ENCODE measurements around the gene SAA2. TPM values are rescaled to one million over a fixed set of nuclear protein-coding genes. Genes with fewer than 3 reads are reported as not detected.
"Not testable (repeated sequence)": the region's sequence is repeated elsewhere in the genome, so short reads cannot be mapped to it uniquely, and the experiment has no call there.

The SAA2 gene
- total RNA-seq (2014; rRNA removed; shearing (Covaris generic)), result not detected in 2 replicates

- Histone ChIP-seq H3K4me3 (no peak within 1 kb of the TSS), H3K9me3 (replicated peaks) (no peaks in the 10 kb centered on the region), H3K27me3 (peaks cover 7% of the 10 kb centered on the region; the same call in 1 of the 2 replicates), H3K4me1 (no peaks in the 10 kb centered on the region), H3K36me3 (no peaks in the 10 kb centered on the region), H3K27ac (no peak within 1 kb of the TSS)
- DNase-seq, result no peak
Measured at GRCh38 chr11:18248561-18248960, at the start of gene SAA2. Gene SAA2 (minus strand): TSS chr11:18248668. CDS start chr11:18248011, 657 bp downstream.

GRCh38 chr11:18295316-18295715, 46.8 kb upstream of the SAA2 start:
- Histone ChIP-seq H3K4me1 (no peaks in the 10 kb centered on the region), H3K27me3 (no peaks in the 10 kb centered on the region), H3K27ac (no peak overlapping the region), H3K4me3 (no peak overlapping the region), H3K9me3 (replicated peaks) (no peaks in the 10 kb centered on the region), H3K36me3 (peaks cover 84% of the 10 kb centered on the region)
- no peak for DNase-seq

DNA sequence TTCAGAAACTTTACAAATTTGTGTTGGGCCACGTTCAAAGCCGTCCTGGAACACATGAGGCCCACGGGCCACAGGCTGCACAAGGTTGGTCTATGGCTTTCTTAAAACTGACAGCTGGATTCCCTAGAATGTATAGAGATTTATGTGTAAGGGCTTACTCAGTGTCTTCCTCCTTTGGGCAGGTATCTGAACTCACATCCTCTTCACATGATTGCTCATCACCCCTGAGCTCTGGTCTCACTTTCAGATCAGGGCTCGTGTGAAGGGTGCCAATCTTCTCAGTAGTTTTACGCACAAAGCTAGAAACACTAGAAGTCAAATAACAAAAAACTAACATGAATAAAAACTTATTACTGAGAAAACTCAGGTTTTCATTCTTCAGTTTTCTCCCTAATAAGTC, 46.4 kb upstream of the SAA2 start:
- no peaks in the 10 kb centered on the region for H3K27me3 ChIP-seq
- H3K9me3 ChIP-seq (replicated peaks), result no peaks in the 10 kb centered on the region
- H3K27ac ChIP-seq, result no peak overlapping the region
- peaks cover 84% of the 10 kb centered on the region for H3K36me3 ChIP-seq
- no peak overlapping the region for H3K4me3 ChIP-seq
- no peaks in the 10 kb centered on the region for H3K4me1 ChIP-seq
- no peak for DNase-seq

DNA sequence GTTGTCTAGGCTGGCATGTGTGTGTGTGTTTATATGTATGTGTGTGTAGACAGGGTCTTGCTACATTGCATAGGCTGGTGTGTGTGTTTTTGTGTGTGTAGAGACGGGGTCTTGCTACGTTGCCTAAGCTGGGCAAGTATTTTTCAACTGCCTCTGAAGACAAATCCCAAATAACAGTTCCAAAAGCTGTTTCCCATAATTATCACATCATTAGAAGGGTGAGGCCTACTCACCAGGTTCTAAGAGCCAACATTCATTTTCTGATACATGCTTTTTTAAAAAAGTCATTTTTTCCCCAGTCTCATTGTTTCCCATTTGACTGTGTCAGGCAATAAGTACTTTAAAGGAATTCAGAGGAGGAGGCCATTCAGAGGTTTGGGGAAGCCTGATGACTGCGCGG, 40.4 kb upstream of the SAA2 start:
- Histone ChIP-seq H3K36me3 (peaks cover 63% of the 10 kb centered on the region), H3K27ac (no peak overlapping the region), H3K4me1 (no peaks in the 10 kb centered on the region), H3K9me3 (replicated peaks) (no peaks in the 10 kb centered on the region), H3K4me3 (no peak overlapping the region), H3K27me3 (no peaks in the 10 kb centered on the region)
- no peak for DNase-seq

- DNase-seq, result no peak
- Histone ChIP-seq H3K9me3 (replicated peaks) (no peaks in the 10 kb centered on the region), H3K4me3 (no peak overlapping the region), H3K27ac (no peak overlapping the region), H3K36me3 (peaks cover 57% of the 10 kb centered on the region), H3K27me3 (no peaks in the 10 kb centered on the region), H3K4me1 (no peaks in the 10 kb centered on the region)
Measured at GRCh38 chr11:18285841-18286240, 37.4 kb upstream of the SAA2 start.

- Histone ChIP-seq H3K27ac (no peak overlapping the region), H3K9me3 (replicated peaks) (no peaks in the 10 kb centered on the region), H3K36me3 (peaks cover 58% of the 10 kb centered on the region), H3K27me3 (no peaks in the 10 kb centered on the region), H3K4me1 (no peaks in the 10 kb centered on the region), H3K4me3 (no peak overlapping the region)
- DNase-seq, result no peak
Measured at GRCh38 chr11:18282626-18283025, 34.2 kb upstream of the SAA2 start.

DNA sequence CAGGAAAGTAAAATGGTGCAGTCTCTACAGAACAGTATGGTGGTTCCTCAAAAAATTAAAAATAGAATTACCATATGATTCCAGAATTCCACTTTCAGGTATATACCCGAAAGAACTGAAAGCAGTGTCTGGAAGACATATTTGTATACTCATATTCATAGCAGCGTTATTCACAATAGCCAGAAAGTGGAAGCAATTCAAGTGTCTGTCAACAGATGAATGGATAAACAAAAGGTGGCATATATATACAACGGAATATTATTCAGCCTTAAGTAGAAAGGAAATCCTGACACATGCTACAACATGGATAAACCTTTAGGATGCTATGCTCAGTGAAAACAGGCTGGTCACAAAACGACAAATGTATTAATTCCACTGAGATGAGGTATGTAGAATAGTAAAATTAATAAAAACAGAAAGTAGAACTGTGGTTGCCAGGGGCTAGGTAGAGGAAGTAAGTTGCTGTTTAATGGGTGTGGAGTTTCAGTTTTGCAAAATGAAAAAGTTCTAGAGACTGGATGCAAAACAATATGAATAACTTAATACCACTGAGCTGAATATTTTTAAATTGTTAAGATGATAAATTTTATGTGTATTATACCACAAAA, 32.1 kb upstream of the SAA2 start:
- no peak overlapping the region for H3K27ac ChIP-seq
- H3K9me3 ChIP-seq (replicated peaks), result no peaks in the 10 kb centered on the region
- peaks cover 47% of the 10 kb centered on the region for H3K36me3 ChIP-seq
- no peak for DNase-seq
- no peak overlapping the region for H3K4me3 ChIP-seq
- no peaks in the 10 kb centered on the region for H3K4me1 ChIP-seq
- H3K27me3 ChIP-seq, result no peaks in the 10 kb centered on the region

DNA sequence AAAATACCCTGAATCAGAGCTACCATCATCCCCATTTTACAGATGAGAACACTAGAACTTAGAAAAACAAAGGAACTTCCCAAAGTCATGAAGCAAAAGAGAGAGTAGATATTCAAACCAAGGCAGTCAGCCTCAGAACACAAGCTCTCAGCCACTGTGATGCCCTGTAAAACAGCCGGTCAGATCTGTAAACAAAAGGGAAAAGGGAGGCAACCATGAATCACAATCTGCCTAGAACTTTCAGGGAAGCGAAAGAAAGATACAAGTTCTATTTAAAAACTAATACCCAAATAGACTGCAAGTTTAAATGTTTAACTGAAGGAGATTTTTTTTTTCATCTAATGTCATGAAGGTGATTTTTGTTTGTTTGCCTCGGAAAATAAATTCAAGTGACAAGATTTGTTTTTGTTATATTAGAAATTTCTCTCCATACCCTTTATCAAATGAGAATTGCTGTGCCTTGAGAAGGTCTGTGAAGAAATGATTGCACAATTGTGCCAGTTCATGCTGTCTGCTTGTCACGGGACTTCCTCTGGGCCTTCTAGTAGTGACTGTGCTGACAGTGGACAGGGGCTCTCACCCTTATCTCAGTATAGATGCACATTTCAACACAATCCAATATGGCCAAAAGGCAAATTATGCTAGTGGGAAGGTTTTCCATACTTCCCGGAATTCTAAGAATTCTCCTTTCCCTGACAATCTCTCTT, 29.2 kb upstream of the SAA2 start:
- Histone ChIP-seq H3K36me3 (peaks cover 32% of the 10 kb centered on the region), H3K9me3 (replicated peaks) (no peaks in the 10 kb centered on the region), H3K4me3 (no peak overlapping the region), H3K27ac (no peak overlapping the region), H3K4me1 (no peaks in the 10 kb centered on the region), H3K27me3 (no peaks in the 10 kb centered on the region)
- DNase-seq, result no peak

DNA sequence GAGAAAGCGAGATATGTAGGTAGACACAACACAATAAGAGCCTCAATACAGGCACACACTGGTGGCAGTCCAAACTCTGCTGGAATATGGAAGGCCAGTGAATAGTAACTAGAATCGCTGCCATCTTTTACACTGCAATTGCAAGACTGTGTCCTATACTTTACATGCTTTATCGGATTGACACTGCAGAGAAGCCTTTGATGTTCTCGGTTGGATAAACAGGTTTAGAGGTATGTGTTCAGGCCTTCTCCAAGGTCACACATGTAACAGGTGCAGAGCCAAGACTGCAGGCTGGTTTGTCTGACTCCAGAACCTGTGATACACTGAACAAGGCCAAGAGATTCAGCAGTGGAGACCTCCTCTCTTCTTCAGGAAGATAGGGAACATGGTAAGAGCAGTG, 22.7 kb upstream of the SAA2 start:
- DNase-seq, result no peak
- H3K27me3 ChIP-seq, result no peaks in the 10 kb centered on the region
- no peaks in the 10 kb centered on the region for H3K4me1 ChIP-seq
- no peaks in the 10 kb centered on the region for H3K36me3 ChIP-seq
- H3K4me3 ChIP-seq, result no peak overlapping the region
- no peaks in the 10 kb centered on the region for H3K9me3 ChIP-seq (replicated peaks)
- H3K27ac ChIP-seq, result no peak overlapping the region

GRCh38 chr11:18270102-18270501, 21.6 kb upstream of the SAA2 start:
- Histone ChIP-seq H3K9me3 (replicated peaks) (no peaks in the 10 kb centered on the region), H3K4me3 (no peak overlapping the region), H3K27me3 (no peaks in the 10 kb centered on the region), H3K4me1 (no peaks in the 10 kb centered on the region), H3K27ac (no peak overlapping the region), H3K36me3 (no peaks in the 10 kb centered on the region)
- DNase-seq, result no peak

DNA sequence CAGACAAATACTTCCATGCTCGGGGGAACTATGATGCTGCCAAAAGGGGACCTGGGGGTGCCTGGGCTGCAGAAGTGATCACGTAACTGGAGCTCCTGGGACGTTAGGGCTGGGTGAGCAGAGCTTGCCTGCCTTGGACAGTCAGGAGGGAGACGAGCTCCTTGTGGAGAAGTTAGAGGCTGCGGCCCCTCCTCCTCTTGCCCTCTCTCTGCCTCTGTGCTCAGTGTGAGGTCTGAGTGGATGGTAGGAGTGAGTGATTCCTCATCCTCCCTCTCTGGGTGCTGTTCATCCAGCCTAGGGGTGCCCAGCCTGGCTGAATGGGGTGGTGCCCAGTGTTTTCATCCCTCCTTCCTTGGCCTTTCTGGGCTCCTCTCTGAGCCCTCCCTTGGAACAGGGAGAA, 20.8 kb upstream of the SAA2 start:
- not testable (repeated sequence) for DNase-seq; H3K4me1 ChIP-seq; H3K27ac ChIP-seq; H3K36me3 ChIP-seq; H3K27me3 ChIP-seq; H3K4me3 ChIP-seq; H3K9me3 ChIP-seq (replicated peaks)

DNA sequence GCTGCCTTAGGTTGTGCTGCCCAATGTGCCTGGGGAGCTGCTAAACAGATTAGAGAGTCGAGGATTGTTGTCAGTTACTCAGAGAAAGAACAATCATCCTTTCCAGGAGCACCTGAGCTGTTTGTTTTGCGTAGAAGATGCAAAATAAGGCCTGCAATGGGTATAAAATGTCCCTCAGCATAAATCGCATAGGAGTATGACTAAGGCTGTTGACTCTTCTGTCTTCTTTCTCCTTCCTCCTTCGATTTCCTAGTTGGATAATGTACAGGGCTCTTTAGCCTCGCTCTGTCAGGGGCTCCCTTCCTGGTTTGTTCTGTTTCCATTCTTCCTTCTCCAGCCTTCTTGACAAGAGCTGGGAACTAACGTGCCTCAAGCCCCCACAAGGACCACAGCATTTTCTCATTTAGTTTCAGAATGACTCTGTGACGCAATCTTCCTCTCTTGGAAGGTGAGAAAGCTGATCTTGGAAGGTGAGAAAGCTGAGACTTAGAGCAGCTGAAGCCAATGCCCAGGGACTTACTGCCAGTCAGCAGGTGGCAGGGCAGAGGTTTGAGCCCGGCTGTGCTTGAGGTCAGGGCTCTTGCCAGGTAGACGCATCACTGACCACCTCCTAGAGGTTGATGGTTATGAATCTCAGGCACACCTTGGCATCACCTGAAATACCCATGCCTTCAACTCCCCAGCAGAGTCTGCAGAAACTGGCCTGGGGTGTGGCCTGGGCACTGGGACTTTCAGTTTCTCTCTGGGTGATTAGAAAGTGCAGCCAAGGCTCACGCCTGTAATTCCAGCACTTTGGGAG, 19.1 kb upstream of the SAA2 start:
- DNase-seq; H3K27me3 ChIP-seq; H3K4me1 ChIP-seq; H3K27ac ChIP-seq; H3K36me3 ChIP-seq; H3K9me3 ChIP-seq (replicated peaks); H3K4me3 ChIP-seq: not testable (repeated sequence)

- Histone ChIP-seq H3K36me3 (no peaks in the 10 kb centered on the region), H3K27ac (no peak within 1 kb of the TSS), H3K4me3 (no peak within 1 kb of the TSS), H3K4me1 (no peaks in the 10 kb centered on the region; the same call in 1 of the 2 replicates), H3K9me3 (replicated peaks) (no peaks in the 10 kb centered on the region), H3K27me3 (no peaks in the 10 kb centered on the region)
- no peak for DNase-seq
Measured at GRCh38 chr11:18265949-18266348, 17.5 kb upstream of the SAA2 start, which contains the start of gene SAA1. Gene SAA1 (plus strand): TSS chr11:18266264. CDS start chr11:18266888, 624 bp downstream.

- no peaks in the 10 kb centered on the region; the same call in 1 of the 2 replicates for H3K4me1 ChIP-seq
- H3K4me3 ChIP-seq, result no peak overlapping the region
- H3K9me3 ChIP-seq (replicated peaks), result no peaks in the 10 kb centered on the region
- DNase-seq, result peak; percentile 46
- H3K36me3 ChIP-seq, result no peaks in the 10 kb centered on the region
- no peak overlapping the region for H3K27ac ChIP-seq
- peaks cover 5% of the 10 kb centered on the region; the same call in 1 of the 2 replicates for H3K27me3 ChIP-seq
Measured at GRCh38 chr11:18264677-18265555, 16.4 kb upstream of the SAA2 start.

Data from SJCRH30 (cell line).